NCI-H1436 treated with DMSO at 0.1 percent for 48 hours (cell line): Measurements from ENCODE around the gene SLC22A7.
"Not testable (repeated sequence)": the region's sequence is repeated elsewhere in the genome, so short reads cannot be mapped to it uniquely, and the experiment has no call there.

Experiments
- DNase-seq: peaks from one replicate; lab custom pipeline; 2025; lab: John Stamatoyannopoulos, UW

The SLC22A7 gene

GRCh38 chr6:43301081-43301870, 3.2 kb downstream of the SLC22A7 start:
- no peak for DNase-seq

GRCh38 chr6:43302126-43302525, 4.1 kb downstream of the SLC22A7 start:
- no peak for DNase-seq

GRCh38 chr6:43303006-43303405, 4.9 kb downstream of the SLC22A7 start:
- DNase-seq: not testable (repeated sequence)

GRCh38 chr6:43303751-43304331, 5.8 kb downstream of the SLC22A7 start:
- no peak for DNase-seq

- DNase-seq: no peak
Measured at GRCh38 chr6:43304361-43304760, 6.3 kb downstream of the SLC22A7 start.

- no peak for DNase-seq
Measured at GRCh38 chr6:43304882-43305281, 6.8 kb downstream of the SLC22A7 start.

GRCh38 chr6:43306086-43306485, 8.0 kb downstream of the SLC22A7 start:
- no peak for DNase-seq

- no peak for DNase-seq
Measured at GRCh38 chr6:43307451-43308100, 9.5 kb downstream of the SLC22A7 start.

- peak; percentile 17 for DNase-seq
Measured at GRCh38 chr6:43308101-43308989, 10.3 kb downstream of the SLC22A7 start, which contains the start of gene CRIP3. Gene CRIP3, minus strand, starts transcription at chr6:43308826. Its CDS starts 34 bp downstream, at chr6:43308792.

GRCh38 chr6:43308990-43309477, 11.0 kb downstream of the SLC22A7 start:
- no peak for DNase-seq

GRCh38 chr6:43310134-43310533, 12.1 kb downstream of the SLC22A7 start:
- DNase-seq: no peak

GRCh38 chr6:43310624-43311023, 12.6 kb downstream of the SLC22A7 start:
- DNase-seq: no peak

- DNase-seq: no peak
Measured at GRCh38 chr6:43311666-43312065, 13.6 kb downstream of the SLC22A7 start.

- DNase-seq: no peak
Measured at GRCh38 chr6:43313813-43314212, 15.8 kb downstream of the SLC22A7 start.

- DNase-seq: no peak
Measured at GRCh38 chr6:43318011-43318410, 20.0 kb downstream of the SLC22A7 start.

- no peak for DNase-seq
Measured at GRCh38 chr6:43325876-43326275, 27.8 kb downstream of the SLC22A7 start.

GRCh38 chr6:43328528-43328927, 30.5 kb downstream of the SLC22A7 start:
- no peak for DNase-seq

- DNase-seq: no peak
Measured at GRCh38 chr6:43331470-43331869, 33.4 kb downstream of the SLC22A7 start.

- DNase-seq: no peak
Measured at GRCh38 chr6:43331891-43332290, 33.8 kb downstream of the SLC22A7 start.

- no peak for DNase-seq
Measured at GRCh38 chr6:43334466-43335095, 36.5 kb downstream of the SLC22A7 start.

GRCh38 chr6:43335469-43335868, 37.4 kb downstream of the SLC22A7 start:
- DNase-seq: no peak
